Mammary microvascular endothelial cell (primary cell): Measurements from ENCODE around the gene NEAT1. TPM values are rescaled to one million over a fixed set of nuclear protein-coding genes. Genes with fewer than 3 reads are reported as not detected.

Experiments used
- total RNA-seq: library from RNA; depleted of rRNA; stranded (reverse); fragments of >200 nt; gene quantifications from 2 replicates; pipeline ENCODE4 v1.2.3, GENCODE V29; 2015

NEAT1 gene
- 12.7 and 14.7 TPM in 2 replicates for total RNA-seq

DNA sequence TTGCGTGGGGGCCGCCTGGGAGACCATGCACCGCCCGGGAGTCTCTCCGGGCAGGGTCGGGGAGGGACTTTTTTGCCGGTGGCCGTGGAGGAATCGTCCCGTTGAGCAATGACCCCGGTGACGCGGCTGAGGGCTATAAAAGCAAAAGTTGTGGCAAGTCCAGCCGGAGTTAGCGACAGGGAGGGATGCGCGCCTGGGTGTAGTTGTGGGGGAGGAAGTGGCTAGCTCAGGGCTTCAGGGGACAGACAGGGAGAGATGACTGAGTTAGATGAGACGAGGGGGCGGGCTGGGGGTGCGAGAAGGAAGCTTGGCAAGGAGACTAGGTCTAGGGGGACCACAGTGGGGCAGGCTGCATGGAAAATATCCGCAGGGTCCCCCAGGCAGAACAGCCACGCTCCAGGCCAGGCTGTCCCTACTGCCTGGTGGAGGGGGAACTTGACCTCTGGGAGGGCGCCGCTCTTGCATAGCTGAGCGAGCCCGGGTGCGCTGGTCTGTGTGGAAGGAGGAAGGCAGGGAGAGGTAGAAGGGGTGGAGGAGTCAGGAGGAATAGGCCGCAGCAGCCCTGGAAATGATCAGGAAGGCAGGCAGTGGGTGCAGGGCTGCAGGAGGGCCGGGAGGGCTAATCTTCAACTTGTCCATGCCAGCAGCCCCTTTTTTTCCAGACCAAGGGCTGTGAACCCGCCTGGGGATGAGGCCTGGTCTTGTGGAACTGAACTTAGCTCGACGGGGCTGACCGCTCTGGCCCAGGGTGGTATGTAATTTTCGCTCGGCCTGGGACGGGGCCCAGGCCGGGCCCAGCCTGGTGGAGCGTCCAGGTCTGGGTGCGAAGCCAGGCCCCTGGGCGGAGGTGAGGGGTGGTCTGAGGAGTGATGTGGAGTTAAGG, at the start of gene NEAT1:
Gene NEAT1 (plus strand): TSS at position 166 of the 883 bp plus-strand sequence.

DNA sequence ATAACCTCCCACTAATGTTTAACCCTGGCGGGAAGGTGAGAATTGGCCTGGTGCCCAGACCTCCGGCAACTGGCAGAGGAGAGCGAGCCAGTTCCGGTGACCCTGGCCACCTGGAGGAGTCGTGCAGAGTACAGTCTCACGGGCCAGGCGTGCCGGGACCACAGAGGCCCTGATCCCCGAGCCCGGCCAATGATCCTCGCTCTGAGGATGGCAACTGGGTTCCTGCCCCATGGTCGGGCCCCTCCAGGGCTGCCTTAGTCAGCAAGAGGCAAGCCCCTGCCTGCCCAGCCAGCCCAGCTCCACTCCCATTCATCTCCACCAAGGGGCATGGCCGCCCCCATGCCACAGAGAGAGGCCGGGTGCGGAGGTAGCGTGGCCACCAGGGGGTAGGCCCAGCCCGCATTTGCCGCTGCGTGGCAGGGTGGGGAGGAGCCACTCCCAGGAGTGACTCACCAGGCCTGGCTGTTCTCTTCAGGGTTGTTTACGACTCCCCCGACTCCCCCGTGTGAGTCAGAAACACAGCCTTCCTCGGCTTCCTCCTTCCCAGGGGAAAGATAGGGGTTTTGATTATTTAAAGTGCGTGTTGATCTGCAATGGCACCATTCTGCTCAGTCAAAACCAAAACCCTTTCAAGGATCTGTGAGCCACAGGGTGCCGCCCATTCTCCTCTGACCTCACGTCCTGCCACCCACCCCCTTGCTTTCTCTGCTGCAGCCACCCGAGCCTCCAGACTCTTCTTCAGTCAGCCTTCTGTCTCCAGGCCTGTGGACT, 40.4 kb upstream of the NEAT1 start, which contains the start of gene SLC25A45:
Gene SLC25A45 (minus strand): TSS at position 614 of the 771 bp plus-strand sequence. CDS start 695 bp downstream, outside the sequence.

DNA sequence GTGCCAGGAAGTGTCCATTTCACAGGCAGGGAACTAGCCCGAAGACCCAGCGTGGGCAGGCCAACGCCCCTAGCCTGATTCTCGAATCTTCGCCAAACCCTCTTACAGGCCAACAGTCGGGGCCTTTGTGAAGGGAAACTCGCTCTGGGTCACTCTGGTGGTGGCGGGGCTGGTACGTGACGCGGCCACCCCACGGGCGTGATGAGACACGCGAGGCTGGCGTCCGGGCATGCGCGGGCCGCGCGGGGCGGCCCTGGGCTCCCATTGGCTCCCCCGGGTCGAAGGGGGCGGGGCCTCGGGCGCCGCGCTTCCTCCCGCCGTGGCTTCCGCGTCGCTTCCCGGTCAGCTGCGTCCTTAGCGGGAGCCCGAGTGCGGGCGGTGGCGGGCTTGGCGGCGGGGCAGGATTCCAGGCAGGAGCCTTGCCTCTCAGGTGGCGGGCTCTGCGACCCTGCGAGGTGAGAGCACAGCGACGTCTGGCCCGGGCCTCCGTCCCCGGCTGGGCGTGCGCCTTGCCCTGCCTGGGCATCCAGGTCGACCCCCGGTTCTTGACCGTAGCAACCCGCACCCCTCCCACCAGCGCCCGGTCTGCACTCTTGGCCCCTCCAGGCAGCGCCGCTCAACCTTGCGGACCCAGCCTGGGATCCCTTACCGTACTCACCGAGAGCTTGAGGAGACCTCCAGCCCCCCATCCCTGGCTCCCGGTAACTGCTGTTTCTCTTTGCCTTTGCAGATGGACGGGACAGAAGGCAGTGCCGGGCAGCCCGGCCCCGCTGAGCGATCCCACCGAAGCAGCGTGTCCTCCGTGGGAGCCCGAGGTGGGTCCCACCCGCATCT, 36.1 kb upstream of the NEAT1 start, which contains the start of gene FRMD8:
Gene FRMD8 (plus strand): TSS at position 331 of the 834 bp plus-strand sequence. CDS start 400 bp downstream, at position 731.

Other genes starting within 250 kb of the NEAT1 start
- 243 and 266 TPM in 2 replicates for gene CAPN1, start 240.9 kb upstream of the NEAT1 start, total RNA-seq
- gene POLA2, start 160.8 kb upstream of the NEAT1 start, total RNA-seq = 11.4 and 19.0 TPM in 2 replicates
- gene CDC42EP2, start 107.9 kb upstream of the NEAT1 start, total RNA-seq = 38.5 and 40.8 TPM in 2 replicates
- 37.3 and 38.1 TPM in 2 replicates for gene DPF2, start 88.9 kb upstream of the NEAT1 start, total RNA-seq
- 0.30 TPM in 1 of 2 replicates, not detected in the other for gene TIGD3, start 68.0 kb upstream of the NEAT1 start, total RNA-seq
- gene SLC25A45, start 40.2 kb upstream of the NEAT1 start, total RNA-seq = 1.1 and 1.5 TPM in 2 replicates
- 59.5 and 60.4 TPM in 2 replicates for gene FRMD8, start 36.2 kb upstream of the NEAT1 start, total RNA-seq
- 683 and 797 TPM in 2 replicates for gene MALAT1, start 76.2 kb downstream of the NEAT1 start, total RNA-seq
- 83.3 and 84.1 TPM in 2 replicates for gene SCYL1, start 102.3 kb downstream of the NEAT1 start, total RNA-seq
- 45.1 and 58.2 TPM in 2 replicates for gene LTBP3, start 135.6 kb downstream of the NEAT1 start, total RNA-seq
- 70.6 and 76.7 TPM in 2 replicates for gene ZNRD2, start 147.7 kb downstream of the NEAT1 start, total RNA-seq
- 45.8 and 46.7 TPM in 2 replicates for gene FAM89B, start 149.7 kb downstream of the NEAT1 start, total RNA-seq
- 33.7 and 53.4 TPM in 2 replicates for gene EHBP1L1, start 153.3 kb downstream of the NEAT1 start, total RNA-seq
- 0.27 TPM in 1 of 2 replicates, not detected in the other for gene KCNK7, start 173.0 kb downstream of the NEAT1 start, total RNA-seq
- 122 and 126 TPM in 2 replicates for gene MAP3K11, start 191.4 kb downstream of the NEAT1 start, total RNA-seq
- 40.7 and 41.1 TPM in 2 replicates for gene PCNX3, start 193.0 kb downstream of the NEAT1 start, total RNA-seq
- gene SIPA1, start 215.3 kb downstream of the NEAT1 start, total RNA-seq = 61.1 and 68.3 TPM in 2 replicates
- 63.1 and 67.4 TPM in 2 replicates for gene RELA, start 240.1 kb downstream of the NEAT1 start, total RNA-seq